Inflammatory macrophage (primary cell): ENCODE measurements around the gene MLLT10.
"Not testable (repeated sequence)": the region's sequence is repeated elsewhere in the genome, so short reads cannot be mapped to it uniquely, and the experiment has no call there.

Experiments used
- DNase-seq, 2 donors: peaks; one replicate each; pipeline ENCODE4 v3.0.0-alpha.2; 2020 to 2022

MLLT10 gene

DNA sequence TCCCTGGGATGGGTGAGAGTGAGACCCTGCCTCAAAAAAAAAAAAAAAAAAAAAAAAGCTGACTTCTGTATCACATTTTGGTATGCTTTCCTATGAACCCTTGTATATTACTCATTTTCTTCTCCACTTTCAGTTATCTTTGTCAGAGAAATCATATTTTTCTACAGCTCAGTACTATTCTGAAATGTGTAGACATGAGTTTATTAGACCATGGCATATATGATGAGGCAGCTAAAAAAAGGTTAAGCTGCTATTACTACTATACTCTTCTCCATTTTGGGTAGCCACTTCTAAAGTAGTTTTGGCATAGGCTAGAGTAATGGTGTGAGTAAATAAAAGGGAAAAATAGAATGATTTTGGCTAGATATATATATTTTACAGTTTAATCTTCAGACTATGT is 53.4 kb downstream of the MLLT10 start:
- no peak for DNase-seq

DNA sequence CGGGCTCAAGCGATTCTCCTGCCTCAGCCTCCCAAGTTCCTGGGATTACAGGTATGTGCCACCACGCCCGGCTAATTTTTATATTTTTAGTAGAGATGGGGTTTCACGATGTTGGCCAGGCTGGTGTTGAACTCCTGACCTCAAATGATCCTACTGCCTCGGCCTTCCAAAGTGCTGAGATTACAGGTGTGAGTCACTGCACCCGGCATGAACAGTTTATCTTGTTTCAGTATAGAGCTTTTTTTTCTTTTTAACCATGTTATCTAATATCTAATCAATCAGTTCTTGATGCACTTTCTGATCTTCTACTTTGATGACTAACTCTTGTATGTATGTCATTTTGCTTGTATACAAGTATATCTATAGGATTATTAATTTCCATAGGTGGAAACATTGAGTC is 54.1 kb downstream of the MLLT10 start:
- DNase-seq: not testable (repeated sequence)

DNA sequence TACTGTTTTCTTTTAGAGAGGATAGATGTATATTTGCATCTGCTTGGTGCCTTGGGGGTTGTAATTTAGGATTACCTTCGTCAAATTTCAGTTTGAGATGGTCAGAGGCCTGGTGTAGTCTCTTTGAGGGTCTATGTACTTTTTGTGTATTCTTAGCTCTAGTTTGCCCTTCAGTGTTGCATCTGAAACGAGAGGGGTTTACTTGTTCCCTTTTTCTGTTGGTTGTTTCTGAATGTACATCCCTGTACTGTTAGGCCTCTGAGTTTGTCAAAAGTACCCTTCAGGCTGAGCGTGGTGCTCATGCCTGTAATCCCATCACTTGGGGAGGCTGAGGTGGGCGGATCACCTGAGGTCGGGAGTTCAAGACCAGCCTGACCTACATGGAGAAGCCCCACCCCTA is 60.0 kb downstream of the MLLT10 start:
- DNase-seq: no peak

DNA sequence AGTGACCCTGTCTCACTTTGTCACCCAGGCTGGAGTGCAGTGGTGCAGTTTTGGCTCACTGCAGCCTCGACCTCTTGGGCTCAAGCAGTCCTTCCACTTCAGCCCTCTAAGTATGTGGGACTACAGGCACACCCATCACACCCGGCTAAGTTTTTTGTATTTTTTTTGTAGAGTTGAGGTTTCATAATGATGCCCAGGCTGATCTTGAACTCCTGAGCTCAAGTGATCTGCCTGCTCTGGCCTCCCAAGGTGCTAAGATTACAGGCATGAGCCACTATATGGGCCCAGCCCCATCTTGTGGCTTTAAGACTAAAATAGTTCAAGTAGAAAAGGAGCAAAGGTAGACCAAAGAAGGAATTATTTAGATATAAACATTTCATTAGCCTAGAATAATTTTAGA is 65.5 kb downstream of the MLLT10 start:
- no peak for DNase-seq

DNA sequence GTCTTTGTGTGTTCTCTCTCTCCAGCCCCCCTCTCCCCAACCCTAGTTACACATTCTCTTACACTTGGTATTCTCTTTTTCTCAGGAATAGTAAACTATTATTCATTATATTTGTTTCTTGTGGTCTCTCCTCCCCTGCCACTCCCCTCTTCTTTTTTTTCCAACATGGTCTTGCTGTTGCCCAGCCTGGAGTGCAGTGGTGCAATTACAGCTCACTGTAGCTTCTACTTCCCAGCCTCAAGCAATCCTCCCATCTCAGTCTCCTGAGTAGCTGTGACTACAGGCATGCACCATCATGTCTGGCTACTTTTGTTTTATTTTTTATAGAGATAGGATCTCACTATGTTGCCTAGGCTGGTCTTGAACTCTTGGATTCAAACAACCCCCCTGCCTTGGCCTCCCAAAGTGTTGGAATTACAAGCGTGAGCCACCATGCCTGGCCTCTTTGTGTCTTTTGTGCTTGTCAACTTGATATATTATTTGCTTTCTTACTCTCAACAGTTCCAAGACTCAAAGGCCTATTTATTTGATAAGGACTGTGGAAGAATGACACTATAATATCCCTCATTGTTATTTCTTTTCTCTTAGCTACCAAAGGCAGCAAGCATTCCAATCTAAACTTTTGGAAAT is 66.9 kb downstream of the MLLT10 start:
- DNase-seq: no peak

DNA sequence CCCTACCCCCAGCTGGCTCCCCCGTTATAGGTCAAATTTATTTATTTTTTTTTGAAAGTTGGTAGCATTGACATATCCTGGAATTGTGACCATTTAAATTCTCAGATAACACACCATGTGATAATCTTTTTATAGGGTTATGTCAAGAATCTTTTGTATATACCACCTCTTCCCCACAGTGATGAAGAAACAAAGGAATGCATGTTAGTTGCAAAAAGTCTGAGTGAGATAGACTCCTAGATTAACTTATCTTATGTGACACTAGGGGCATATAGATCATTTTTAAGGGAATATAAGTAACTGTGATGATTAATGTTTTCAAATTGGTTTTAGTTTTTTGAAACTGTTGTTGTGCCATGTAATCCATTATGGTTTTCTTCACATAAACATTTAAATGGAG is 68.3 kb downstream of the MLLT10 start:
- DNase-seq: no peak

DNA sequence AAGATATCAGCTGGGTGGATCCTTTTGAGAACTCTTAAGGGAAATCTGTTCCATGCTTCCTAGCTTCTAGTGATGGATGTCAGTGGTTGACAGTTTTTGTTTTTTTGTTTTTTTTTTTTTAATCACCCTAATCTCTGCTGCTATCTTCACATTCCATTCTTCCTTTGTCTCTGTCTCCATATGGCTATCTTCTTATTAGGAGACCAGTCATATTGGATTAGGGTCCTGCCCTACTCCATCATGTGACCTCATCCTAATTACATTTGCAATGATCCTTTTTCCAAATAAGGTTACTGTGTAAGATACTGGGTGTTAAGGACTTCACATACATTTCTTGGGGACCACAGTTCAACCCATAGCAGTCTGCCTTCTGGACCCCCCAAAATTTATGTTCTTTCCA is 69.7 kb downstream of the MLLT10 start:
- no peak for DNase-seq

DNA sequence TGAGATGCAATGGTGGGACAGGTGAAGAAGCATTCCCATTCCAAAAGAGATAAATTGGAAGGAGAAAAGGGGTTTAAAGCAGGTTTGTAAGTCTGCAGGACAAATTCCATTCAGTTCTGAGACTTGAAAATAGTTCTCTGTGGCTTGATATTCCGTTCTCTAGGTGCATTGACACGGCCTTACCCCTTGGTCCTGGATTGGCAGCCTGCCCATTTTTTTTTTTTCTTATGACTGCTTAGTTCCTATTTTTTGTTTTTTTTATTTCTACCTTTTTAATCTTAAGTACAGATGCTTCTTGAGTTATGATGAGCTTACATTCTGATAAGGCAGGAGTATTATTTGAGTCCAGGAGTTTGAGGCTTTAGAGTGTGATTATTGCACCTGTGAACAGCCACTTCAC is 70.6 kb downstream of the MLLT10 start:
- DNase-seq: no peak

DNA sequence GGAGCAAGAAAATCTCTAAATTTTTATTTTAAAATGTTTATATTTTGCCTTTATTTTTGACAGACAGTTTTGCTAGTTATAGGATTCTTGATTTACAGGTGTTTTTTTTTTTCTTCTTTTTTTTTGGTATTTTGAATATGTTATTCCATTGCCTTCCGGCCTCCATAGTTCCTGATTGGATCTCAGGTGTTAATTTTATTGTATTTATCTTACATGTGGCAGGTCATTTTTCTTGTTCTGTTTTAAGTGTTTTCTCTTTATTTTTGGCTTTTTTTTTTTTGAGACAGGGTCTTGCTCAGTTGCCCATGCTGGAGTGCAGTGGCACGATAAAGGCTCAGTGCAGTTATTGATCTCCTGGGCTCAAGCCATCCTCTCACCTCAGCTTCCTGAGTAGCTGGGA is 73.9 kb downstream of the MLLT10 start:
- no peak for DNase-seq

DNA sequence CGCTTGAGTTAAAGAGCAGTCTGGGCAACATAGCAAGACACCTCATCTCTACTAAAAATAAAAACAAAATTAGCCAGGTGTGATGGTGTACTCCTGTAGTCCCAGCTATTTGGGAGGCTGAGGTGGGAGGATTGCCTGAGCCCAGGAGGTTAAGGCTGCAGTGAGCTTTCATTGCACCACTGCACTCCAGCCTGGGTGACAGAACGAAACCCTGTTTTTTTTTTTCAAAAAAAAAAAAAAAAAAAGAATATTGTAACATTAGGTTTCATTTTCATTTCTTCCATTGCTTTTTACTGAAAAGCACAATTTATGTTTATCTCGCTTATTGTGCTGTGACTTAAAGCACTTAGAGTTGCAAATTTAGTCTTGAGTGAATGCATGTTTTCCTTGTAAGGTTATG is 80.0 kb downstream of the MLLT10 start:
- DNase-seq: no peak

DNA sequence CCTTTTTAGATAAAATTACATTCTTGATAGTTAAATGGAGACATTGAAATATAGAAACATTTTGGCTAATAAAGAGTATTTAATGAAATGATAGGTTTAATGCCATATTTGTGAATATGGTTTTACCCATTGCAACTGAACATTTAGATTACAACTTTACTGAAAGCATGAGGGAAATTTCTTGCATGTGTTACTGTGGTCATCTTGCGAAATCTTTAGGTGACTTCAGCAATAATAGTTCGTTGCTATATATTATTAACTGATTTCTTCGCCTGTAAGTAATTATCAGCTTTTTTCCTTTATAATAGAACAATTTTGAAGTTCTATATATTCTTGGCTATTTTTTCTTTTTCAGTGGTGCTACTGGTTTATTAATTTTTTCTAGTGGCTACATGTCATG is 83.2 kb downstream of the MLLT10 start:
- DNase-seq: peak in 1 of 2 donors; percentile 12

DNA sequence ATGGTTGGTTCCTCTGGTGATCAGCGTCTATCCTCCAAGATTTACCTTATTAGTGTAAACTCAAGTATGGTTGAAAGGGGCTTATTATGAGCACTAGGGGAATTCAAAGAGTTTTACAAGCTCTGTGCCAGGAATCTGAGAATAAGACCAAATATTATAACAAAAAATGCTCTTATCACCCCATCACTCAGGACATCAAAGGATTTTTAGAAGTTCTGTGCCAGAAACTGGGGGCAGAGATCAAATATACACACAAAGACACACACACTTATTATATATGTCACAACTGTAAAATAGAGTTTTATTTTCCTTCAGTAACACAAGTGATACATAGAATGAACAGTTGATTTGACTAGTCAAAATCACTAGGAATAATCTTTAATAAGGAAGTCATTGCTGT is 89.3 kb downstream of the MLLT10 start:
- no peak for DNase-seq

DNA sequence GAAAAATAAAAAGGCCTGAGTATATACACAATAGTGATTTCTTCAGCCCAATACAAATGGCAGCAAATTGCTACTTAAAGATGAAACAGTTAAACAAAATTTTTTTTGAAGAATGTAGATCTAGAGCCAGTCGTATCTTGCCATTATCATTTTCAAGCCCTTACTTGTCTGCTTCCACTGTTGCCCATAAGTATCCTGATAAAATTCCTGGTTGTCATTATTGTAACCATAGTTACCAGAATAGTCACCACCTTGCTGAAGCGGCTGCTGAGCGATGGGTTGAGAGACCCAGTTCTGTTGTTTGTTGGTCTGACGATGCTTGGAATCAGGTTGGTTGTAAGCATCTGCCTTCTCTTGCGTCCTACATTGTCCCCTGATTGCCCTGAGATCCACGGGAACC is 90.4 kb downstream of the MLLT10 start:
- not testable (repeated sequence) for DNase-seq

DNA sequence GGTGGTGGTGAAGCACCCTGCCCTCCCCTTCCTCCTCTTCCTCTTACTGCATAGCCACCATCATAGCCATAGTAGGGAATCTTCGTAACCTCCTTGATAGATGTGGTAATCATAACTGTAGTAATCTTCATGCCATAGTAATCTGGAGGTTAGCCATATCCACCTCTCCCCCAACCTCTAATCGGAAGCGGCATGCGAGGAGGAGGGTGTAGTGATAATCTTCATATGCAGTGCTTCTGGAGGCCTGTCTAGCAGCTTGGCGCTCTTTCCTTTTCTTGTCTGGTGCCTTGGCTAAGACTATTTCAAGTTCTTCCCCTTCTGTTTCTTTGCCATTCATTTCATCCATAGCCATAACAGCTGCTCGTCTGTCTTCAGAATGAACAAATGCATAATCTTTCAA is 90.9 kb downstream of the MLLT10 start:
- DNase-seq: no peak

DNA sequence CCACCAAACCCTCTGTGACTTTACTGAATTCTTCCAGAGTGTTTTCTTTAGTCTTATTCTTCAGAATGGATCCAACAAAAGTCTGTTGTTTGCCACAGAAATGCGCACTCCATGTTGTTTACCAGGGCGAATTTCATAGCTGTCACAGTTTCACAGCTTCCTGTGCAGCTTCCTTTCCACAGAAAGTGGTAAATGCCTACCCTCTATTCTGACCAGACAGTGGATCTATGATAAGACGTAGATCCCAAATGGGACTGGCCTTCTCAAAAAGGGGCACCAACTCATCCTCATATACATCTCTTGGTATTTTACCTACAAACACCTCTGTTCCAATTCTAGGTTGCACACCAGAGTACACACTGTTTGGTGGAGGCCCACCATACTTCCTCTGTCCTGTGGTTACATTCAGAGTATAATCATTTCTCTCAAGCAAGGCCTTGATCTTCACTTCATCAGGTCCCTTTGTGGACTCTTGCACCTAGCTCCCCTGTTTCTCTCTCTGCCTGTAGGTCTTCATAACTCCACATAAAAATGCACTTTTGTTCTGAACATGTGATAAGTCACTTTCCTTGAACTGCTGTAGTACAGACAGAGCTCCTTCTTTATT is 91.7 kb downstream of the MLLT10 start:
- DNase-seq: no peak

DNA sequence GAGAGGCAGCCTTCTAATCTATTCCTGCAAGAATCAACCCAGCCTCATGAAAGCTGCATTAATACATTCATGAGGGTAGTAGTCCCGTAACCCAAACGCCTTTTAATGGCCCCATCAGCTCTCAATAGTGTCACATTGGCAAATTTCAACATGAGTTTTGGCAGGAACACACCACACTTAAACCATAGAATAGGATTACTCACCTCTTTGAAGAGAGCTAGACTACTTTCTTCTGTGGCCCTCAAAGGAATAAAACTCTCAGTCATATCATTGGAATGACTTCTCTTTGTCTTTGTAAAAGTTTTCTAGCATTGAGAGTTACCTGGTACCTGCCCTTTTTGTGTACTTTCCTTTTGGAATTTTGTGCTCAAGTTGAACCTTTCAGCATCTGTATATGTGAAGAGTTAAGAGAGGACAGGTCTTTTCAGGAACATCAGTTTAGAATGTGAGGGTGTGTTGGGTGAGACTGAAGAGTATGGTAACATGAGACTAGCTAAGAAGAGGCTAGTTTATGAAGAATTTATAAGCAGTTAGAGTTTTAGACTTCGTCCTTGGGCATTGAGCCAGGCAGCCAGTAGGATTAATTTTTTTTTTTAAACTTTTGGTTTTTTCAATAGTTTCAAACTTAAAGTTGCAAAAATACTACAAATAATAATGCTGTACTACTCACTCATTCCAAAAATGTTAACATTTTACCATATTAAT is 92.6 kb downstream of the MLLT10 start:
- DNase-seq: no peak

DNA sequence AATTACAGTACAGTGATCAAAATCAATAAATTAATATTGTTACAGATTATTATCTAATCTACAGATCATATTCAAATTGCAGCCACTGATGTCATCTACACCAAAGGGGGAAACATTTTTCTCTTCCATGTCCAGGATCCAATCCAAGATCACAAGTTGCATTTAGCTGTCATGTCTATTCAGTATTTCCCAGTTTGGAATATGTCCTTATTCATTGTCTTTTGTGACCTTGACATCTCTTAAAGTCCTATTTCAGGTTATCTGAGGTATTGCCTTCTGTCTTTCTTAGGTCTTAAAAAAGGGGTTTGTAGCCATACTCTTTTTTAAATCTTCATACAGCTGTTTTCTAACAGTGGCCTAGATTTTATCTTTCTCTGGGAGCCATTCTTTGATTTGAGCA is 93.3 kb downstream of the MLLT10 start:
- DNase-seq: no peak

DNA sequence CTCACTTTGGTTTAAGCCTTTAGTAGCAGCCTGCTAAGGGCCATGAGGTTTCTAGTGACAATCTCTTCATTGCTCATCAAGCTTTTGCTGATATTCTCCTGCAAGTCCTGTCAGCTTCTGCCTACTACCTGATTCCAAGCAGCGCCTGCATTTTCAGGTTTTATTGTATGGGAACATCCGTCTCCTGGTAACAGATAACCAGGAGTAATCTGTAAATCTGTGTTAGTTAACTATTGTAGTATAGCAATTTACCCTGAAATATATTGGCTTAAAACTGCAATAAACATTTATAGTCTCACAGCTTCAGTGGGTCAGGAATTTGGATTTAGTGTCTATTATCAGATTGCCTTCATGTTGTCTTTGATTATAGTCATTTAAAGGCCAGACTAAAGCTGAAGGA is 94.0 kb downstream of the MLLT10 start:
- DNase-seq: no peak

DNA sequence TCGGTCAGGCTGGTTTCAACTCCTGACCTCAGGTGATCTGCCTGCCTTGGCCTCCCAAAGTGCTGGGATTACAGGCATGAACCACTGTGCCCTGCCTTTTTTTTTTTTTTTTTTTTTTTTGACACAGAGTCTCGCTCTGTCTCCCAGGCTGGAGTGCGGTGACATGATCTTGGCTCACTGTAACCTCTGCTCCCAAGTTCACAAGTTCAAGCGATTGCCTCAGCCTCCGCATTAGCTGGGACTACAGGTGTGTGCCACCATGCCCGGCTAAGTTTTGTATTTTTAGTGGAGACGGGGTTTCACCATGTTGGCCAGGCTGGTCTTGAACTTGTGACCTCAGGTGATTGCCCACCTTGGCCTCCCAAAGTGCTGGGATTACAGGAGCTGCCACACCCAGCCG is 94.6 kb downstream of the MLLT10 start:
- DNase-seq: not testable (repeated sequence)

DNA sequence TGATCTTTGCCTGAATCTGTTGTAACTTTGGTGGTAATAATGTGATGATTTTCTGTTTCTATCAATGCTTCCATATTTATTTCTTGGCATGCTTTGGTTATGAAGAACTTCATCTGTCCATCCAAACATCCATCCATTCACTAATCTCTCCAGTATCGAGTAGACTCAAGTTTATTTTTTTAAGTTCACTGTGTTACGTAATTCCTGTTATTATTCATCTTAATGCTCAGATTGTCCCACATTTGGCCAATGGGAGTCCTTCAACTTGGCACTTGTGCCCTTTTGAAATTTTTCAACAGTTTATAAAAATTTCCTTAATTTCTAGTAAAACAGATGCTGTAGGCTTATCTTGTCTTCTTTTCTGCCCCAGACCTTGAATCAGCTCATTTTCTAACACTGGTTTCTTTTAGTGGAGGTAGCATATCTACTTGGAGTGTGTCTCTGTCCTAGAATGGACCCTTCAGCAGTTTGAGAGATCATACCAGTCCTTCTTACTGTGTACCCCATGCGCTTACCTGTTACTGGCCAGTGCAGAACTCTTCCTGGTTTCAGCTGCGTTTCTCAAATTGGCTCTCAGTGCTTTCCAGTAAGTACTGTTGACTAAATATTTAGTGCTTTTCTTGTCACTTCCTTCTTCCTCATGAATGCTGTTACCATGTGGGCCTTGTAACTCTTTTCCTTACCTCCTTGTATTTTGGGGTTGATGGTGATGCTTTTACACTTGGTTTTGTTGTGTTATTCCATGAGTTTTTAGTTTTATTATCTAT is 100.8 kb downstream of the MLLT10 start:
- no peak for DNase-seq

DNA sequence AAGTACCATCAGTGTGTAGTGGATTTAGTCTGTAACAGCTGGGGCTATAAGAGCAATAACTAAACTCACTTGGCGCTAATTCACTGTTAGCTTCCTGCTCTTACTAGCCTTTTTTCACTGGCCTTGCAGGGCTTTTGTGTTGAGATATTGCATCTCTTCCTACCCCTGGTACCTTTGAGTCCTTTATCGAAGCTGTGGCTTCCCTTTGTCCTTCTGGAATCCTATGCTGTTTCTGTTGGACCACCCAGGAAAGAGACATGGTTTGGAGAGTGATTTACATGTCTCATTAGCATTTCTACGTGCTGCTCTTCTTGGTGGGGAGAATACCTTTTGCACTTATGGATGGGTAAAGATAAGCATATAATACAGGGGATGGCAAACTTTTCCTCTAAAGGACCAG is 103.8 kb downstream of the MLLT10 start:
- DNase-seq: no peak

DNA sequence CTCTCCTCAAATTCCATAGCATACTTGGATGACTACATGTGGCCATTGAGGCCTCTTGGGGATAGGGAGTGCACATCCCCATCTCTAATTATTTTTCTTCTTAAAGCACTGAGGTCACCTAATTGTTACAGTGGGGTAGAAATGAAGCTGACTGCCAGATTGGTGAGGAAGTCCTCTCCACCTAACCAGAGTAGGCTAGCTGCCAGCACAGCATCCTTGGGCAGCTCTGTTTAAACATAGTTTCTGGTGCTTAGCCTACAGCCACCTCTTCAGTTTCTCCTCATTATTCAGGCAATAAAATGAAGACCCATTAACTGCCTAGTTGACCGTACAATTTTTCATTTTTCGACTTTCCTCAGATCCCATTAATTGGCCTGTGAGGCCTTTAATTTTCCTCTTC is 104.6 kb downstream of the MLLT10 start:
- DNase-seq: no peak

DNA sequence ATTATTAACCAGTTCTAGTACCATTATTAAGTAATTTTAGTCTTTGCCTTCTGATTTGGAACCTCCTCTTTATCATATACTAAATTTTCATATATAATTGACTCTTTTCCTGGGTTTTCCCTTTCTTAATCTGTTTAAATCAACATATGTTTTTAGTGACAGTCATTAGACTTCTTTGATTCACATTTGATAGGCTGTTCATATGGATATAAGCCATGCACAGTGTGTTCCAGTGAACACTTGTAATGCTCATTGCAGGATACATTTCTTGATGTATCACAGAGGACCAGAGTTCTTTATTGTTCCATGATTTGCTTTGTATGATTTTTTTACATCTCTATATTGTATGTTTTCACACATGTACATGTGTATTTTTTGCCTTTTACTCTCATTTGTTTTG is 114.0 kb downstream of the MLLT10 start:
- DNase-seq: no peak

DNA sequence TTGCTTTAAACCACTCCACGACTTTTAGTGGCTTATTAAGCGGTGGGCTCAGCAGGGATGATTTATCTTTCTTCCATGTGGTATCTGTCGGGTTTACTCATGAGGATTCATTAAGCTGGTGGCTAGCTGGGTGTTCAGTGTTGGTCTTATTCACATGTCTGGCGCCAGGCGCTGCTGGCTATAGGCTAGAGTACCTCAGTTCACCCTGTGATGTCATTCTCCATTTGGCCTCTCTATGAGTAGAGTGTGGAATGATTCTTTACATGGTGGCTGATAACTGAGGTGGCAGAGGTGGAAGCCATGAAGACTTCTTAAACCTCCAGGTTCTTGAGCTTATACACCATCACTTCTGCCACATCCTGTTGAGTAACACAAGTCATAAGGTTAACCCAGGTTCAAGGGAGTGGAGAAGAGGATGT is 115.4 kb downstream of the MLLT10 start:
- DNase-seq: no peak
